ENCODE measurements around the gene PLCL1. TPM values are rescaled to one million over a fixed set of nuclear protein-coding genes. Genes with fewer than 3 reads are reported as not detected.

Gene PLCL1
- total and polyA plus RNA-seq, 8 donors: 0.38 to 1.5 (median 0.73) TPM

DNA sequence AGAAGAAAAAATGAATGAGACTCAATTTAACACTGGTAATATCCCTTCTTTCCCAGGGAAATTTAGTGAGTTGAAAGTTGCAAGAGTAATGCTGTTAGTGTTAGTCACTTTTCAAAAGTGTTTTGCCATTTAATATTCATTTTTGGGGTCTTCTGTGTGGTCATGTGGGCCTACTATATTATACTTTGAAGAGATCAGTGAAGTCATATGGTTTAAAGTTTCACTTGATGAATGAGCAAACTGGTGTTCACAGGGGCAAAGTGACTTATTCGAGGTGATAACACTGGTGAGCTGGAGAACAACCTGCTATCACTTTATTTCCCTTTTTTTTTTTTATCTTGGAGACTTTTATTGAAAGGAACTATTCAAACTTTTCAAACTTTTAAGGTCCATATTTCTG, 196.0 kb downstream of the PLCL1 start:
- no peaks in the 10 kb centered on the region for H3K36me3 ChIP-seq
- H3K9me3 ChIP-seq: no peaks in the 10 kb centered on the region
- no peak overlapping the region for H3K4me3 ChIP-seq
- DNase-seq (no peak), ATAC-seq (no peak), FAIRE-seq (no peak)
- WGBS, 2 donors: 55 to 73% methylated on average over 1 of the region's 1 CpG
- no peaks in the 10 kb centered on the region for H3K27me3 ChIP-seq
- TF ChIP-seq, protein P1, sequence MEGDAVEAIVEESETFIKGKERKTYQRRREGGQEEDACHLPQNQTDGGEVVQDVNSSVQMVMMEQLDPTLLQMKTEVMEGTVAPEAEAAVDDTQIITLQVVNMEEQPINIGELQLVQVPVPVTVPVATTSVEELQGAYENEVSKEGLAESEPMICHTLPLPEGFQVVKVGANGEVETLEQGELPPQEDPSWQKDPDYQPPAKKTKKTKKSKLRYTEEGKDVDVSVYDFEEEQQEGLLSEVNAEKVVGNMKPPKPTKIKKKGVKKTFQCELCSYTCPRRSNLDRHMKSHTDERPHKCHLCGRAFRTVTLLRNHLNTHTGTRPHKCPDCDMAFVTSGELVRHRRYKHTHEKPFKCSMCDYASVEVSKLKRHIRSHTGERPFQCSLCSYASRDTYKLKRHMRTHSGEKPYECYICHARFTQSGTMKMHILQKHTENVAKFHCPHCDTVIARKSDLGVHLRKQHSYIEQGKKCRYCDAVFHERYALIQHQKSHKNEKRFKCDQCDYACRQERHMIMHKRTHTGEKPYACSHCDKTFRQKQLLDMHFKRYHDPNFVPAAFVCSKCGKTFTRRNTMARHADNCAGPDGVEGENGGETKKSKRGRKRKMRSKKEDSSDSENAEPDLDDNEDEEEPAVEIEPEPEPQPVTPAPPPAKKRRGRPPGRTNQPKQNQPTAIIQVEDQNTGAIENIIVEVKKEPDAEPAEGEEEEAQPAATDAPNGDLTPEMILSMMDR (IDR thresholded peaks at IDR 0.05): no peak
- no peak overlapping the region for H3K27ac ChIP-seq
- intact Hi-C loops (cut with DNase I): no loop called here
- no peaks in the 10 kb centered on the region for H3K4me1 ChIP-seq

DNA sequence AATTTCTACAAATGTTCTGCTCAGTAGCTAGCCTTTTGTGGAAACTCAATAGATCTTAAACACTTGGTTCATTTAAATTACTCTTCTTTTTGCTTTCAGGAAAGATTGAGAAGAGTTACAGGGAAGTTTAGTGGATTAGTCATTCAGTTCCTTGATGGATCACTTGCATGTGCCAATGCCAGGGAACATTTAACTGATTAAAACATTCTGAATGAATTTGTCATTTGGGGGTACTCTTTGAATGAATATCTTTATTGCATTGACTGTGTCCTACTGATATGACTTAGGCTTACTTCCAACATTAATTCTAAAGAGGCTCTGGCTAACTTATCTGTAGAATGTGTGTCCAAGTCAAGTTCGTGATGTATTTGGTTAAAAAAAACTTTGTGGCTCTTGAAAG, 199.8 kb downstream of the PLCL1 start:
- Histone ChIP-seq H3K36me3 (no peaks in the 10 kb centered on the region), H3K27ac (no peak overlapping the region), H3K27me3 (no peaks in the 10 kb centered on the region), H3K9me3 (no peaks in the 10 kb centered on the region), H3K4me1 (no peaks in the 10 kb centered on the region), H3K4me3 (no peak overlapping the region)
- DNase-seq (no peak), ATAC-seq (no peak), FAIRE-seq (no peak)
- intact Hi-C loops (cut with DNase I): no loop called here
- TF ChIP-seq, protein P1 (IDR thresholded peaks at IDR 0.05): no peak
- 40 to 43% methylated on average over 1 of the region's 1 CpG for WGBS, 2 donors

DNA sequence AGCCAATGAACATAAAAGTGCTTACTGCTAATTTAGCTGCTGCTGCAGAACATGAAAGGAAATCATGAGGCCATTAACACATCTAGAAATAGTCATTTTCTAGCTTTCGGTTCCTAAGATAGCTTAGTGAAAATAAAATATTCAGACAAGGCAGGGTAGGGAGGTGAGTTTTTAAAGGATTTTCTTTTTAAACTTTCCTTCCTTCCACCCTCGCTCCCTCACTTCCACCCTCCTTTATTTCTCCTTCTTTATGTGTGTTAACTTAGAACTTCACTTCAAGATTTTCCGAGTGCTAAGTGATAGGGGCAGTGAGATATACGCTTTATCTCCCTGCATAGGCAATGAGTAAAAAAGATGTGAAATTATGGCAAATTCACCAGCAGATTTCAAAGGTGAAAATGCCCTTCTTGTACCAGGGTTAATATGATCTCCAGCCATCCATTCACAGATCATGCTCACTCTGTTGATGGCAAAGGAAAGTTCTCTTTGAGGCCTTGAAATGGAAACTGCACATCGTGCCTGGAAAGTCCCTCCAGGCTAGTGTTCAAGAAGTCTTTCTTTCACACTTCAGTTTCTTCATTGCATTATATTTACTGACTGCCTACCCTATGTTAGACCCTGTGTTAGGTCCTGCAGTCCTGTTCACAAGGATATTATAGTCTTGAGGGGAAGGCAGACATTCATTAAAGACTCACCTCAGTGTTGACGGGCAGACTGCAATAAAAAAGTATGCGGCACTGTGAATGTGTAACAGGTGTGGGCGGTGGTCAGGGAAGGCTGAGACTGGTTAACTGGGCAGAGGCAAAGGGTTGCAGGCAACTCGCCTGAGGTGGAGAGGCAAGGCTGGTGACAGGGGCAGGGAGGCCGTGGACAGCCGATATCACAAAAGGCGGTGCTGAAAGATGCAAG, 200.8 kb downstream of the PLCL1 start:
- Histone ChIP-seq H3K27ac (no peak overlapping the region), H3K27me3 (no peaks in the 10 kb centered on the region), H3K4me1 (no peaks in the 10 kb centered on the region), H3K4me3 (no peak overlapping the region), H3K36me3 (no peaks in the 10 kb centered on the region), H3K9me3 (no peaks in the 10 kb centered on the region)
- ATAC-seq: peak in 1 of 4 donors; percentile 24
- TF ChIP-seq, protein P1 (IDR thresholded peaks at IDR 0.05): no peak
- DNase-seq: no peak
- FAIRE-seq: no peak
- intact Hi-C loops (cut with DNase I): no loop called here
- 71 to 76% methylated on average over 12 of the region's 12 CpGs for WGBS, 2 donors

DNA sequence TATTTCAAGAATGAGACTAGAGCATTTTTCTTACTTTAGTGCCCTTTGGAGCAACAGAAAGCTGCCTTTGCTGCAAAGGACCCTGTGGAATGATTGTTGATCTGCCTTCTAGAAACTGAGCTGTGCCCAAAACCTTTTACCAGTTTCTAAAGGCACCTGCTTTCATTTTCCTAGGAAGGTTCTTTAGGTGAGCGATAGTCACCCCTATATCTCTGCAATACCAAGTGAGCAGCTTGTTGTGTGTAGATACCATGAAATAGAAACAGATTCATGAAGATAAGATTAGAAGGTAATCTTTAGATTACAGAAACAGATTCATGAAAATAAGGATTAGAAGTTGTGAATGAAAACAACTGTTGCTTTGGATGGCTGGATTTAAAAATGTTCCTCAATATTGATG, 202.3 kb downstream of the PLCL1 start:
- FAIRE-seq (no peak), ATAC-seq (no peak), DNase-seq (no peak)
- TF ChIP-seq, protein P1 (IDR thresholded peaks at IDR 0.05): no peak
- Histone ChIP-seq H3K4me3 (no peak overlapping the region), H3K9me3 (no peaks in the 10 kb centered on the region), H3K36me3 (no peaks in the 10 kb centered on the region), H3K4me1 (no peaks in the 10 kb centered on the region), H3K27ac (no peak overlapping the region), H3K27me3 (no peaks in the 10 kb centered on the region)
- intact Hi-C loops (cut with DNase I): no loop called here
- WGBS, 2 donors: 89 to 94% methylated on average over 1 of the region's 1 CpG

DNA sequence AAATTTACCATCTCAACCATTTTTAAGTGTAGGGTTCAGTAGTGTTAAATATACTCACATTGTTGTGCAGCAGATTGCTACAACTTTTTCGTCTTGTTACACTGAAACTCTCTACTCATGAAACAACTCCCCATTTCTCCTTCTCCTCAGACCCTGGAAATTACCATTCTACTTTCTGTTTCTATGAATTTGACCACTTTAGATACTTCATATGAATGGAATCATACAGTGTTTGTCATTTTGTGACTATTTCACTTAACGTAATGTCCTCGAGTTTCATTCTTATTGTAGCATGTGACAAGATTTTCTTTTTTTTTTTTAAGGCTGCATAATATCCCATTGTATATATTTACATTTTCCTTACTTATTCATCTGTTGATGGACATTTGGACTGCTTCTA, 203.8 kb downstream of the PLCL1 start:
- Histone ChIP-seq H3K27ac (no peak overlapping the region), H3K27me3 (no peaks in the 10 kb centered on the region), H3K4me1 (no peaks in the 10 kb centered on the region), H3K9me3 (no peaks in the 10 kb centered on the region), H3K4me3 (no peak overlapping the region), H3K36me3 (no peaks in the 10 kb centered on the region)
- intact Hi-C loops (cut with DNase I): no loop called here
- ATAC-seq: no peak
- DNase-seq: no peak
- WGBS, 2 donors: 54 to 90% methylated on average over 3 of the region's 3 CpGs
- TF ChIP-seq, protein P1 (IDR thresholded peaks at IDR 0.05): no peak
- no peak for FAIRE-seq
